GM18520 (cell line): ENCODE data around the gene ZNF83.
"Not testable (repeated sequence)": the region's sequence is repeated elsewhere in the genome, so short reads cannot be mapped to it uniquely, and the experiment has no call there.

Experiments
- ATAC-seq: cut with Tn5 transposase; IDR thresholded peaks from one replicate; pipeline ENCODE4 v1.9.1; 2021; ENCODE audit not compliant: unreplicated experiment

Gene ZNF83

GRCh38 chr19:52640916-52641315, 2.8 kb upstream of the ZNF83 start:
- ATAC-seq, result no peak

- no peak for ATAC-seq
These were observed 1.8 kb upstream of the ZNF83 start for GRCh38 chr19:52639996-52640395.

GRCh38 chr19:52638601-52639000, 446 bp upstream of the ZNF83 start:
- no peak for ATAC-seq

- ATAC-seq, result no peak
These were observed 2.2 kb downstream of the ZNF83 start for GRCh38 chr19:52635786-52636570.

- not testable (repeated sequence) for ATAC-seq
These were observed 10.7 kb downstream of the ZNF83 start for GRCh38 chr19:52627441-52627840.

- ATAC-seq, result no peak
These were observed 11.2 kb downstream of the ZNF83 start for GRCh38 chr19:52626915-52627314.

- no peak for ATAC-seq
These were observed 15.9 kb downstream of the ZNF83 start for GRCh38 chr19:52622261-52622660.

- ATAC-seq, result no peak
These were observed 16.8 kb downstream of the ZNF83 start for GRCh38 chr19:52621376-52621775.

- no peak for ATAC-seq
These were observed 24.8 kb downstream of the ZNF83 start for GRCh38 chr19:52613299-52613906.

GRCh38 chr19:52603558-52604207, 34.5 kb downstream of the ZNF83 start:
- no peak for ATAC-seq

- no peak for ATAC-seq
These were observed 35.2 kb downstream of the ZNF83 start for GRCh38 chr19:52602941-52603340.

- ATAC-seq, result not testable (repeated sequence)
These were observed 36.2 kb downstream of the ZNF83 start for GRCh38 chr19:52601974-52602366.

- peak; percentile 83 for ATAC-seq
These were observed 36.9 kb downstream of the ZNF83 start for GRCh38 chr19:52601025-52601973.

GRCh38 chr19:52600639-52601024, 37.5 kb downstream of the ZNF83 start:
- no peak for ATAC-seq

GRCh38 chr19:52599241-52599640, 38.9 kb downstream of the ZNF83 start:
- no peak for ATAC-seq

GRCh38 chr19:52593441-52593840, 44.7 kb downstream of the ZNF83 start:
- ATAC-seq, result not testable (repeated sequence)

GRCh38 chr19:52592301-52592700, 45.9 kb downstream of the ZNF83 start:
- ATAC-seq, result no peak

- ATAC-seq, result no peak
These were observed 47.4 kb downstream of the ZNF83 start for GRCh38 chr19:52590728-52591127.

GRCh38 chr19:52585604-52586003, 52.6 kb downstream of the ZNF83 start:
- ATAC-seq, result no peak

- no peak for ATAC-seq
These were observed 53.3 kb downstream of the ZNF83 start for GRCh38 chr19:52584736-52585440.
